PC-3 (cell line): ENCODE measurements around the gene COX11. TPM values are rescaled to one million over a fixed set of nuclear protein-coding genes. Genes with fewer than 3 reads are reported as not detected.

ENCODE experiments used
- ATAC-seq: fragments of 200-7000 bp; cut with Tn5 transposase; 2 replicates; pipeline ENCODE4 v1.9.1; 2020; ENCODE audit warnings: mild to moderate bottlenecking, moderate library complexity
- BruUV-seq: library from RNA; stranded (reverse); fragments of 400-500 nt; replicated peaks from 2 replicates; lab custom pipeline; 2021; lab: Mats Ljungman, UMichigan
- CTCF ChIA-PET: fragments of 300-600 bp; sonication (Branson Sonifier 250); formaldehyde crosslinking; loops from one replicate; lab custom pipeline; 2022; ENCODE audit warnings: antibody characterized with exemption; lab: Charles Lee
- POLR2A ChIA-PET: fragments of 300-600 bp; sonication (Branson Sonifier 250); formaldehyde crosslinking; loops from one replicate; lab custom pipeline; 2022; ENCODE audit warnings: antibody characterized with exemption; ENCODE audit not compliant: unreplicated experiment; lab: Charles Lee
- DNase-seq: peaks from one replicate; pipeline ENCODE4 v3.0.0-alpha.2; 2015
- H2AFZ ChIP-seq: fragments of 300-600 bp; sonication (generic); 2 replicates; pipeline ENCODE4 v1.6.0; 2016; ENCODE audit warnings: antibody characterized with exemption, low read length
- H3F3A ChIP-seq: fragments of 300-600 bp; sonication (generic); one replicate; pipeline ENCODE4 v1.6.0; 2017; ENCODE audit warnings: antibody characterized with exemption, low read length, control low read depth, mild to moderate bottlenecking; ENCODE audit not compliant: unreplicated experiment
- H3K27ac ChIP-seq: fragments of 300-600 bp; sonication (generic); 2 replicates; pipeline ENCODE4 v1.5.1; 2016; ENCODE audit warnings: mild to moderate bottlenecking, low read length
- H3K27me3 ChIP-seq: fragments of 300-600 bp; sonication (generic); 2 replicates; pipeline ENCODE4 v1.6.1; 2016; ENCODE audit warnings: low read length, mixed read lengths
- H3K36me3 ChIP-seq: fragments of 300-600 bp; sonication (generic); 2 replicates; pipeline ENCODE4 v1.6.1; 2016; ENCODE audit warnings: low read depth, mixed run types, low read length, mixed read lengths
- H3K4me1 ChIP-seq: fragments of 300-600 bp; sonication (generic); 2 replicates; pipeline ENCODE4 v1.5.1; 2016; ENCODE audit warnings: low read length; ENCODE audit not compliant: insufficient read depth
- H3K4me2 ChIP-seq: fragments of 300-600 bp; sonication (generic); 2 replicates; pipeline ENCODE4 v1.6.0; 2016; ENCODE audit warnings: low read length
- H3K4me3 ChIP-seq: fragments of 300-600 bp; sonication (generic); 2 replicates; pipeline ENCODE4 v1.5.1; 2016; ENCODE audit warnings: mild to moderate bottlenecking, low read length, mixed read lengths
- H3K79me2 ChIP-seq: fragments of 300-600 bp; sonication (generic); 2 replicates; pipeline ENCODE4 v1.6.1; 2017; ENCODE audit warnings: low read length, mixed read lengths
- H3K9ac ChIP-seq: fragments of 300-600 bp; sonication (generic); 2 replicates; pipeline ENCODE4 v1.6.0; 2016; ENCODE audit warnings: mild to moderate bottlenecking, low read length
- H3K9me2 ChIP-seq: fragments of 300-600 bp; sonication (generic); replicated peaks from 2 replicates; pipeline ENCODE4 v1.6.1; 2016; ENCODE audit warnings: mixed run types, low read length, mixed read lengths
- H3K9me3 ChIP-seq: fragments of 300-600 bp; sonication (generic); 2 replicates; pipeline ENCODE4 v1.6.1; 2016; ENCODE audit warnings: low read length, mixed read lengths
- H4K20me1 ChIP-seq: fragments of 300-600 bp; sonication (generic); 2 replicates; pipeline ENCODE4 v1.6.1; 2016; ENCODE audit warnings: low read length, mixed read lengths
- EZH2 ChIP-seq: fragments of 300-600 bp; sonication (generic); IDR thresholded peaks from one replicate; pipeline ENCODE4 v1.6.1; 2017; ENCODE audit warnings: antibody characterized with exemption, mild to moderate bottlenecking, low read length; ENCODE audit not compliant: unreplicated experiment
- EZH2phosphoT487 ChIP-seq: fragments of 300-600 bp; sonication (generic); IDR thresholded peaks from 2 replicates; pipeline ENCODE4 v1.6.1; 2018; ENCODE audit warnings: mild to moderate bottlenecking, antibody characterized with exemption, low read length, borderline replicate concordance
- intact Hi-C: fragments of 100-400 bp; cut with micrococcal nuclease; formaldehyde crosslinking; loops from 2 replicates; pipeline ENCODE4 v1.9.0; 2023
- total RNA-seq: library from RNA; depleted of rRNA; stranded (reverse); fragments of >200 nt; gene quantifications from 2 replicates; pipeline ENCODE4 v1.2.3, GENCODE V29; 2014
- TF ChIP-seq, protein P1 (sequence below): fragments of 300-600 bp; sonication (generic); conservative IDR thresholded peaks from 2 replicates; pipeline ENCODE4 v1.5.1; 2017; ENCODE audit warnings: antibody characterized with exemption, low read depth, mild to moderate bottlenecking, low read length

Gene COX11
- total RNA-seq, 1 experiment from 2014 or later, result 270 TPM

DNA sequence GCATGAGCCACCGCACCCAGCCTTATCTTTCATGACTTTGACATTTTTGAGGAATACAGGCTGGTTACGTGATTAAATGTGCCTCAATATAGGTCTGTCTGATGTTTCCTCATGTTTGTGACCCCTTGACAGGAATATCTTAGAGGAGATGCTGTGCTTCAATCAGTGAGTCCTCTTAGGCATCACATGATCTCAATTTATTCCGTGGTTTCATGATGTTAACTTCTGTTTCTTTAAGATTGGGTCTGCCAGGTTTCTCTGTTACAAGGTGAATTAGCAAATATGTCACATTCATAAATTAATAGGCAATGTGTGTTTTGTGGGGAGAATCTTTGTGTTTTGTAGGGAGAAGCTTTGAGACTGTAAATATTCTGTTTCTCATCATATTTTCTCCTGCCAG is 3.4 kb upstream of the COX11 start:
- ATAC-seq (no peak), DNase-seq (no peak)
- Histone ChIP-seq H3K4me3 (no peak overlapping the region), H2AFZ (no peak overlapping the region), H3K4me1 (peaks cover 15% of the 10 kb centered on the region), H3K79me2 (peaks cover 66% of the 10 kb centered on the region), H4K20me1 (no peaks in the 10 kb centered on the region), H3K27me3 (no peaks in the 10 kb centered on the region), H3K27ac (no peak overlapping the region), H3K9me3 (no peaks in the 10 kb centered on the region), H3K9ac (no peak overlapping the region), H3K4me2 (no peak overlapping the region), H3F3A (no peaks in the 10 kb centered on the region), H3K36me3 (no peaks in the 10 kb centered on the region), H3K9me2 (no peaks in the 10 kb centered on the region)
- CTCF ChIA-PET, result no interaction called here
- no TSS peak for BruUV-seq
- intact Hi-C loops, result no loop called here
- TF ChIP-seq, protein P1, sequence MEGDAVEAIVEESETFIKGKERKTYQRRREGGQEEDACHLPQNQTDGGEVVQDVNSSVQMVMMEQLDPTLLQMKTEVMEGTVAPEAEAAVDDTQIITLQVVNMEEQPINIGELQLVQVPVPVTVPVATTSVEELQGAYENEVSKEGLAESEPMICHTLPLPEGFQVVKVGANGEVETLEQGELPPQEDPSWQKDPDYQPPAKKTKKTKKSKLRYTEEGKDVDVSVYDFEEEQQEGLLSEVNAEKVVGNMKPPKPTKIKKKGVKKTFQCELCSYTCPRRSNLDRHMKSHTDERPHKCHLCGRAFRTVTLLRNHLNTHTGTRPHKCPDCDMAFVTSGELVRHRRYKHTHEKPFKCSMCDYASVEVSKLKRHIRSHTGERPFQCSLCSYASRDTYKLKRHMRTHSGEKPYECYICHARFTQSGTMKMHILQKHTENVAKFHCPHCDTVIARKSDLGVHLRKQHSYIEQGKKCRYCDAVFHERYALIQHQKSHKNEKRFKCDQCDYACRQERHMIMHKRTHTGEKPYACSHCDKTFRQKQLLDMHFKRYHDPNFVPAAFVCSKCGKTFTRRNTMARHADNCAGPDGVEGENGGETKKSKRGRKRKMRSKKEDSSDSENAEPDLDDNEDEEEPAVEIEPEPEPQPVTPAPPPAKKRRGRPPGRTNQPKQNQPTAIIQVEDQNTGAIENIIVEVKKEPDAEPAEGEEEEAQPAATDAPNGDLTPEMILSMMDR, result no peak
- TF ChIP-seq EZH2, result no peak
- no peak for TF ChIP-seq EZH2phosphoT487
- POLR2A ChIA-PET, result no interaction called here

DNA sequence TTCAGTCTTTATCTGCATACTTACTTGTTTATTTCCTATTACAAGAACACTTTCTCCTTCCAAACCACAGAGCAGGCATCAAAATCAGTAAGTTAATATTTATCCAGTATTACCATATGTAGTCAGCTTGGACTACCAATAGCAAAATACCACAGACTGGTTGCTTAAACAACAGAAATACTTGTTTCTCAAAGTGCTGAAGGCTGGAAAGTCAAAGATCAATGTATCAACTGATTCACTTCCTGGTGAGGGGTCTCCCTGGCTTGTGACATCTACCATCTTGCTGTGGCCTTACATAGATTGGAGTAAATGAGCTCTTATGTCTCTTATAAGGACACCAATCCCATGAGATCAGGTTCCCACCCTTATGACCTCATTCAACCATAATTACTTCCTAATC is 2.7 kb upstream of the COX11 start:
- H3K9me3 ChIP-seq, result no peaks in the 10 kb centered on the region

More for the DNA sequence above, 2.7 kb upstream of the COX11 start:
- H2AFZ ChIP-seq, result no peak overlapping the region
- no peaks in the 10 kb centered on the region for H3K36me3 ChIP-seq
- TF ChIP-seq, protein P1, result no peak
- TF ChIP-seq EZH2 (no peak), EZH2phosphoT487 (no peak)
- intact Hi-C loops, result no loop called here
- H3K9me2 ChIP-seq, result no peaks in the 10 kb centered on the region
- no peak overlapping the region for H3K9ac ChIP-seq
- no peak overlapping the region for H3K4me2 ChIP-seq
- no TSS peak for BruUV-seq
- H3K27ac ChIP-seq, result no peak overlapping the region
- H3F3A ChIP-seq, result no peaks in the 10 kb centered on the region
- ChIA-PET CTCF (no interaction called here), POLR2A (no interaction called here)
- no peaks in the 10 kb centered on the region for H3K27me3 ChIP-seq
- H4K20me1 ChIP-seq, result no peaks in the 10 kb centered on the region
- peaks cover 73% of the 10 kb centered on the region for H3K79me2 ChIP-seq
- ATAC-seq (no peak), DNase-seq (no peak)
- no peak overlapping the region for H3K4me3 ChIP-seq
- peaks cover 23% of the 10 kb centered on the region for H3K4me1 ChIP-seq
